ENCODE measurements around the gene LYPD6B.

LYPD6B gene

DNA sequence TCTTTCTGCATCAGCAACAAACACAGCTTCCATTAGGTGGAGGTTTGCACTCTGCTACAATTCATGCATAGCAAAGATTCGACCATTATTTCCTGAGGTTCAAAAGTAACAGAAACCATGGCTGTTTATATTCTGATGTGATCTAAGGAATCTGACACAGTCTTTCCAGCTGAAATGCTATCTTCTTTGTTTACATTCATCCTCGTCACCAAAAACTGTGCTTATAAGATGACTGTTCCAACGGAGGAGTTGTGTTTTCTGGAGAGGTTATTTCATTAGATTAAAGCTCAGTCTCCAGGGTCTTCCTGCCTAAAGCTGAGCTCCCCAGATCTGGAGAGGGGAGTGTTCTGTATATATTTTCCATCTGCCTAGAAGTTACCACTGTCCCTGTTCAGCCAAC, 45.1 kb upstream of the LYPD6B start:
- Histone ChIP-seq H3K4me1 (peaks cover 13% of the 10 kb centered on the region), H3K4me2 (ENCODE audit: low read length) (no peak overlapping the region), H3K4me3 (ENCODE audit: low read depth, low read length) (no peak overlapping the region), H3K9ac (no peak overlapping the region), H3K36me3 (ENCODE audit: control insufficient read depth, insufficient read depth, low read length) (no peaks in the 10 kb centered on the region), H3K79me2 (no peaks in the 10 kb centered on the region), H3K9me3 (ENCODE audit: control insufficient read depth, low read length) (no peaks in the 10 kb centered on the region), H3K27ac (no peak overlapping the region), H2AFZ (peak overlapping the region; percentile 63), H3K27me3 (ENCODE audit: control insufficient read depth, insufficient read depth, low read length) (no peaks in the 10 kb centered on the region)
- TF ChIP-seq, protein P1, sequence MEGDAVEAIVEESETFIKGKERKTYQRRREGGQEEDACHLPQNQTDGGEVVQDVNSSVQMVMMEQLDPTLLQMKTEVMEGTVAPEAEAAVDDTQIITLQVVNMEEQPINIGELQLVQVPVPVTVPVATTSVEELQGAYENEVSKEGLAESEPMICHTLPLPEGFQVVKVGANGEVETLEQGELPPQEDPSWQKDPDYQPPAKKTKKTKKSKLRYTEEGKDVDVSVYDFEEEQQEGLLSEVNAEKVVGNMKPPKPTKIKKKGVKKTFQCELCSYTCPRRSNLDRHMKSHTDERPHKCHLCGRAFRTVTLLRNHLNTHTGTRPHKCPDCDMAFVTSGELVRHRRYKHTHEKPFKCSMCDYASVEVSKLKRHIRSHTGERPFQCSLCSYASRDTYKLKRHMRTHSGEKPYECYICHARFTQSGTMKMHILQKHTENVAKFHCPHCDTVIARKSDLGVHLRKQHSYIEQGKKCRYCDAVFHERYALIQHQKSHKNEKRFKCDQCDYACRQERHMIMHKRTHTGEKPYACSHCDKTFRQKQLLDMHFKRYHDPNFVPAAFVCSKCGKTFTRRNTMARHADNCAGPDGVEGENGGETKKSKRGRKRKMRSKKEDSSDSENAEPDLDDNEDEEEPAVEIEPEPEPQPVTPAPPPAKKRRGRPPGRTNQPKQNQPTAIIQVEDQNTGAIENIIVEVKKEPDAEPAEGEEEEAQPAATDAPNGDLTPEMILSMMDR (IDR thresholded peaks at IDR 0.05), result no peak

DNA sequence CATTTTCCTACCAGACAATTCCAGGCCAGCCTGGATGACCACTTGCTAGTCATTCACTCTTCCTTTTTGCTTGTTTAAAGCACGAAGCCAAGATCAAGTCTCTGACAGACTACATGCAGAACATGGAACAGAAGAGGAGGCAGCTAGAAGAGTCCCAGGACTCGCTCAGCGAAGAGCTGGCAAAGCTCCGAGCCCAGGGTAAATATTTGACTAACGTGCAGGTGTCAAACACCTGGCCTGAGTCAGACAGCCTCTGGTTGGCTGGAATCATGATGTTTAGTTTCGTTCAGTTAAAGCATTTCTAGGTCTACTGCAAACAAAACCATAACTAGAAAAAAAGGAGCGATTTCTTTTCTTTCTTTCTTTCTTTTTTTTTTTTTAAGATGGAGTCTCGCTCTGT, 44.2 kb upstream of the LYPD6B start:
- H3K27me3 ChIP-seq (ENCODE audit: control insufficient read depth, insufficient read depth, low read length), result no peaks in the 10 kb centered on the region

DNA sequence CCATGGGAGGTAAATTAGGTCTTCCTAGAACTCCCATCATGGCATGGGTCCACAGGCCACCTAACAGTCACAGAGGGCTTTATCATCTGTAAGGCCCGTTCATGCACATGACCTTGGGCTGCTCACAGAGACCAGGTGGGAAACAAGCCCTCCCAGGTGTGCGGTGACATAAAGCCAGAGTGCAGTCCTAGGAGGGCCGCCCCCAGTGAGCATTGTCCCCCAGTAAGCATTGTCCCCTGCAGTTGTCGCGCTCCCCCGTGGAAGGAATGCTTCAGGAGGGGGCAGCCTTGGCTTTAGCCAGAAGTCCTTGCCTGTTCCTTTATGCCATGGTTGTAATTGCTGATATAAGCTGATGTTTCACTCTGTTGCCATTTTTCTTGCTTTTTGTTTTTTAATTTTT, 41.7 kb upstream of the LYPD6B start:
- no peak overlapping the region for H3K4me3 ChIP-seq (ENCODE audit: low read depth, low read length)
- H3K9ac ChIP-seq, result no peak overlapping the region
- no peak overlapping the region for H3K4me2 ChIP-seq (ENCODE audit: low read length)
- TF ChIP-seq, protein P1 (IDR thresholded peaks at IDR 0.05), result no peak
- peaks cover 13% of the 10 kb centered on the region for H3K4me1 ChIP-seq
- no peaks in the 10 kb centered on the region for H3K79me2 ChIP-seq
- no peak overlapping the region for H2AFZ ChIP-seq
- no peaks in the 10 kb centered on the region for H3K36me3 ChIP-seq (ENCODE audit: control insufficient read depth, insufficient read depth, low read length)
- H3K9me3 ChIP-seq (ENCODE audit: control insufficient read depth, low read length), result no peaks in the 10 kb centered on the region
- H3K27ac ChIP-seq, result no peak overlapping the region
- no peaks in the 10 kb centered on the region for H3K27me3 ChIP-seq (ENCODE audit: control insufficient read depth, insufficient read depth, low read length)

More for the DNA sequence above, 44.2 kb upstream of the LYPD6B start:
- H3K79me2 ChIP-seq, result no peaks in the 10 kb centered on the region
- H3K36me3 ChIP-seq (ENCODE audit: control insufficient read depth, insufficient read depth, low read length), result no peaks in the 10 kb centered on the region
- H3K27ac ChIP-seq, result no peak overlapping the region
- H3K9ac ChIP-seq, result no peak overlapping the region
- H2AFZ ChIP-seq, result no peak overlapping the region
- peaks cover 13% of the 10 kb centered on the region for H3K4me1 ChIP-seq
- H3K4me2 ChIP-seq (ENCODE audit: low read length), result no peak overlapping the region
- TF ChIP-seq, protein P1 (IDR thresholded peaks at IDR 0.05), result no peak
- no peak overlapping the region for H3K4me3 ChIP-seq (ENCODE audit: low read depth, low read length)
- no peaks in the 10 kb centered on the region for H3K9me3 ChIP-seq (ENCODE audit: control insufficient read depth, low read length)

DNA sequence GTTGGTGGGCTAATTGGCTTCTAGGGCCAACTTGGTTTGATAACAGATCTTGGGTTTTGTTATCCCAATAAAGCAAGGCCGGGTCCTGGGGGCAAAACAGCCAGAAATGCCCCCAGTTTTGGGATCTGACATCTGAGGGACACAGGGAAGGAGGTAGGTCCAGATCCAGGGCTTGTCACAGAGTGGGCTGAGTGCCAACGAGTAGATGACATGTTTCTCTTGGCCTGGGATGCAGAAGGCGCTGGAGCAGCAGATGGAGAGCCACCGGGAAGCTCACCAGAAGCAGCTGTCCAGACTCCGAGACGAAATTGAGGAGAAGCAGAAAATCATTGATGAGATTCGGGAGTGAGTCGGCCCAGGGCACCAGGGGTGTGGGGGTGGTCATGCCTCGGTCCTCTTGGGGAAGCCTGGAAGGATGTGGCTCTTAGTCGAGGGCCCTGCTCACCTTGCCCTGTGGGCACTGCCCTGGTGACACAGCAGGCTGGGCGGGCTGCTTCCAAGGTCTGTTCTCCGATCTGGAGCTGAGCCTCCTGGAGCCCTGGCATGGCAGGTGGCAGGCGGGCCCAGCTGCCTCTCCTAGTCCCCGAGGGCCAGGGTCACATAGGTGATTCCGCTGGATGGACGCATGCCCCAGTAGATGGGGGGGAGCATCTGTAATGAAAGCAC, 40.2 kb upstream of the LYPD6B start:
- H3K4me2 ChIP-seq (ENCODE audit: low read length), result no peak overlapping the region
- H2AFZ ChIP-seq, result no peak overlapping the region
- no peaks in the 10 kb centered on the region for H3K27me3 ChIP-seq (ENCODE audit: control insufficient read depth, insufficient read depth, low read length)
- H3K9ac ChIP-seq, result no peak overlapping the region
- no peak overlapping the region for H3K4me3 ChIP-seq (ENCODE audit: low read depth, low read length)
- no peaks in the 10 kb centered on the region for H3K36me3 ChIP-seq (ENCODE audit: control insufficient read depth, insufficient read depth, low read length)
- no peaks in the 10 kb centered on the region for H3K79me2 ChIP-seq
- peaks cover 9% of the 10 kb centered on the region for H3K4me1 ChIP-seq
- TF ChIP-seq, protein P1 (IDR thresholded peaks at IDR 0.05), result no peak
- H3K27ac ChIP-seq, result no peak overlapping the region
- H3K9me3 ChIP-seq (ENCODE audit: control insufficient read depth, low read length), result no peaks in the 10 kb centered on the region

DNA sequence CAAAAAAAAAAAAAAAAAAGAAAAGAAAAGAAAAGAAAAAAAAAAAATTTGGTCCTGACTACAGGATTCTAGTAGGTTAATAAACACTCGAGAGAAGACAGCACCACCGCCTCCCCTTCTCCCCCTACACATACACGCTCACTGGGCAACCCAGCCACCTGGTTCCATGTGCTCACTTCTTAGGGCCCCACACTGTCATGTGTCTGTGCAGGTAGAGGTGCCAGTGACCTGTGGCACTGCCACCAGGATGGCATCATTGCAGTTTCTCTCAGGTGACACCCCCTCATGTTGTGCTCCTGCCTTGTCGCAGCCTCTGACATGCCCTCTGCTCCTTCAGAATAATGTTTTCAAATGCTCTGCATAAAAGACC, 39.7 kb upstream of the LYPD6B start:
- H3K4me1 ChIP-seq, result peaks cover 4% of the 10 kb centered on the region
- H3K79me2 ChIP-seq, result no peaks in the 10 kb centered on the region
- no peak overlapping the region for H3K27ac ChIP-seq
- H3K4me3 ChIP-seq (ENCODE audit: low read depth, low read length), result no peak overlapping the region
- H3K9me3 ChIP-seq (ENCODE audit: control insufficient read depth, low read length), result no peaks in the 10 kb centered on the region
- no peak overlapping the region for H3K9ac ChIP-seq
- no peaks in the 10 kb centered on the region for H3K27me3 ChIP-seq (ENCODE audit: control insufficient read depth, insufficient read depth, low read length)
- TF ChIP-seq, protein P1 (IDR thresholded peaks at IDR 0.05), result no peak
- no peak overlapping the region for H2AFZ ChIP-seq
- no peaks in the 10 kb centered on the region for H3K36me3 ChIP-seq (ENCODE audit: control insufficient read depth, insufficient read depth, low read length)
- H3K4me2 ChIP-seq (ENCODE audit: low read length), result no peak overlapping the region
